HUES48 (cell line): Measurements from ENCODE around the gene OR1J2.

Experiments
- H3K27ac ChIP-seq: one replicate; pipeline ENCODE4 v1.7.0; 2013; ENCODE audit warnings: low read depth, low read length, inconsistent platforms
- H3K27me3 ChIP-seq: 2 replicates; pipeline ENCODE4 v1.6.1; 2013; ENCODE audit warnings: mild to moderate bottlenecking, low read length; ENCODE audit not compliant: control insufficient read depth, insufficient read depth
- H3K36me3 ChIP-seq: 2 replicates; pipeline ENCODE4 v1.6.1; 2013; ENCODE audit warnings: low read length; ENCODE audit not compliant: control insufficient read depth, insufficient read depth
- H3K4me1 ChIP-seq: 2 replicates; pipeline ENCODE4 v1.6.1; 2013; ENCODE audit warnings: mild to moderate bottlenecking, low read length; ENCODE audit not compliant: control insufficient read depth, insufficient read depth
- H3K4me3 ChIP-seq: 2 replicates; pipeline ENCODE4 v1.5.1; 2013; ENCODE audit warnings: mild to moderate bottlenecking, low read depth, low read length
- H3K9ac ChIP-seq: 2 replicates; pipeline ENCODE4 v1.6.1; 2013; ENCODE audit warnings: mild to moderate bottlenecking, low read depth, low read length, moderate library complexity
- H3K9me3 ChIP-seq: 2 replicates; pipeline ENCODE4 v1.6.1; 2013; ENCODE audit warnings: low read length; ENCODE audit not compliant: control insufficient read depth, insufficient read depth

Gene OR1J2, protein sequence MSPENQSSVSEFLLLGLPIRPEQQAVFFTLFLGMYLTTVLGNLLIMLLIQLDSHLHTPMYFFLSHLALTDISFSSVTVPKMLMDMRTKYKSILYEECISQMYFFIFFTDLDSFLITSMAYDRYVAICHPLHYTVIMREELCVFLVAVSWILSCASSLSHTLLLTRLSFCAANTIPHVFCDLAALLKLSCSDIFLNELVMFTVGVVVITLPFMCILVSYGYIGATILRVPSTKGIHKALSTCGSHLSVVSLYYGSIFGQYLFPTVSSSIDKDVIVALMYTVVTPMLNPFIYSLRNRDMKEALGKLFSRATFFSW

DNA sequence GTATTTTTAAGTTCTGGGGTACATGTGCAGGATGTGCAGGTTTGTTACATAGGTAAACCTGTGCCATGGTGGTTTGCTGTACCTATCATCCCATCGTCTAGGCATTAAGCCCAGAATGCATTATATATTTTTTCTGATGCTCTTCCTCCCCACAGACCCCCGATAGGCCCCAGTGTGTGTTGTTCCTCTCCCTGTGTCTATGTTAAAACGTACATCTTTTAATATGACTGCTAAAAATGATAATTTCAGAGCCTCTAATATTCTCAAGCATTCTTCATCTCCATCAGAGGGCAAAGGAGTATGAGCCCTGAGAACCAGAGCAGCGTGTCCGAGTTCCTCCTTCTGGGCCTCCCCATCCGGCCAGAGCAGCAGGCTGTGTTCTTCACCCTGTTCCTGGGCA lies at the start of gene OR1J2:
Gene OR1J2, plus strand, starts transcription at position 301 of the 400 bp plus-strand sequence. Its CDS starts 0 bp downstream, at position 301.
- Histone ChIP-seq H3K36me3 (no peaks in the 10 kb centered on the region), H3K9me3 (peaks cover 65% of the 10 kb centered on the region), H3K9ac (no peak within 1 kb of the TSS), H3K27me3 (no peaks in the 10 kb centered on the region), H3K4me3 (no peak within 1 kb of the TSS), H3K4me1 (no peaks in the 10 kb centered on the region), H3K27ac (no peak within 1 kb of the TSS)

DNA sequence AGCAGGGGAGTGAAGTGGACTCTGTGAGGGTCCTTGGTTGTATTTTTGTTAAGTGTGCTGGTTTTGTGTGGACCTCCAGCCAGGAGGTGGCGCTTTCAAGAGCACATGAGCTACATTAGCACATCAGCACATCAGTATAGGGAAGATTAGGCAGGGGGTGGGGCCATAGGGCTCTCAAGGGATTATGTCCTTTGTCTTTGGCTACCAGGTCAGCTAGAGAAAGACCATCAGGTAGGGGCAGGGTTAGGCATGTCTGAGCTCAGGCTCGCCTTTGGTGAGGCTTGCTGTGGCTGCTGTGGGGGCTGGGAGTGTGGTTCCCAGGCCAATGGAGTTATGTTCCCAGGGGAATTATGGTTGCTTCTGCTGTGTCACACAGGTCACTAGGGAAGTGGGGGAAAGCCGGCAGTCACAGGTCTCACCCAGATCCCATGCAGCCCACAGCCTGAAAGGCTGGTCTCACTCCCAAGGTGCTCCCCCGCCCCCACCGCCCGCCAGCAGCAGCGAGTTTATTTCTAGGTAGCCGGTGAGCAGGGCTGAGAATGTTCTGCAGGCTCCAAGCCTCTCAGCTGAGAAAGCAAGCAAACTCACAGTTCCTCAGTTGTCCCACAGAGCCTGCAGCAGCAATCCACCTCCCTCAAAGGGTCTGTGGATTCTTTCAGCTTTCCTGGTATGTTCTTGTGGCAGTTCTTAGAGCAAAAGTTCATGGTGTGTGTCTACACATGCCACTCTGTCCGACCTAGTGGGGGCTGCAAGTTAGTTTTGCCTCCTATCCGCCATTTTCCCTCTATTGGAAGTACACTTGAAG lies 46.6 kb upstream of the OR1J2 start:
- Histone ChIP-seq H3K36me3 (no peaks in the 10 kb centered on the region), H3K27ac (no peak overlapping the region), H3K4me3 (no peak overlapping the region; the same call in 1 of the 2 replicates)

DNA sequence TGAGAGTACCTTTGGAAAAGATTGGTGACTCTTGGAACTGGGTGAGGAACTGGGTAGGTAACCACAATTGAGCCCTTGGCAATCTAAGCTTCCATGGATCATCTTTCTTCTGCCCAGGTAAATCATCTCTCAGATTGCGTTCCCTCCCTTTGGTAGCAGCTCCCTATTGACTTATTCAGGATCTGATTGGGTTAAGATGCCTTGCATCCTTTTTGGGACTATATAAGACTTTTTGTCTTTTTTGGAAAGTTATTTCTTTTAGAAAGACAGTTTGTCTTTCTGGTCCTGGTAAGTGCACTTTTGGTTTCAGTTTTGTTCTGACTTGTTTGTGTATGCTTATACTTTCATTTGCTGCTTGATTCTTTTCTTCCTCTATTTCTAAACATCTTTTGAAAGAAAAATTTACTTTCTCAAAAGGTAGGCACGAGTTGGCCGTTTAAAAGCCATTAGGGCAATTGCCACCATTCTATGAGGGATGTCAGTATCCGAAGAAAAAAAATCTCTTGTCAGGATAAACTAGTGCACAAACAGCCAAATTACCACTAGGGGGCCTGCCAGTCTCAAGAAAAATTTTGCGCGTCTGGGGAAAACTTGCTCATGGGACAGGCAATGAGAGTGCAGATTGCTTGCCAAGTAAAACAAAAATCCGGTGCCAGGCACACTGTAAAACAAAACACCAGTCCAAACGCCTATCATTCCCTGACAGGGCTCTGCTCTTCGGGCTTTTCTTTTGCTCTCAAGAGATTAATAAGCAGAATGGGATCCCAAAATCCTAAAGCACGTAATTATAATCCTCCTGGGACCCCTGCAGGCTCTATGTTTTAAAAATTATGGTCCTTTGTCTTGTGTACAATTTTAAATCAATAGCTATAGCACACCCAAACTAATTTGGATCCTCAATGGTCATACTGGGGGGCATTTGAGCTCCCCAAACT lies 45.7 kb upstream of the OR1J2 start:
- Histone ChIP-seq H3K27ac (no peak overlapping the region), H3K4me3 (no peak overlapping the region), H3K9me3 (peaks cover 17% of the 10 kb centered on the region), H3K9ac (no peak overlapping the region), H3K27me3 (no peaks in the 10 kb centered on the region), H3K36me3 (no peaks in the 10 kb centered on the region), H3K4me1 (no peaks in the 10 kb centered on the region)

More for the DNA sequence above, 46.6 kb upstream of the OR1J2 start:
- H3K9me3 ChIP-seq: peaks cover 18% of the 10 kb centered on the region
- no peaks in the 10 kb centered on the region for H3K4me1 ChIP-seq
- H3K9ac ChIP-seq: no peak overlapping the region
- H3K27me3 ChIP-seq: no peaks in the 10 kb centered on the region

DNA sequence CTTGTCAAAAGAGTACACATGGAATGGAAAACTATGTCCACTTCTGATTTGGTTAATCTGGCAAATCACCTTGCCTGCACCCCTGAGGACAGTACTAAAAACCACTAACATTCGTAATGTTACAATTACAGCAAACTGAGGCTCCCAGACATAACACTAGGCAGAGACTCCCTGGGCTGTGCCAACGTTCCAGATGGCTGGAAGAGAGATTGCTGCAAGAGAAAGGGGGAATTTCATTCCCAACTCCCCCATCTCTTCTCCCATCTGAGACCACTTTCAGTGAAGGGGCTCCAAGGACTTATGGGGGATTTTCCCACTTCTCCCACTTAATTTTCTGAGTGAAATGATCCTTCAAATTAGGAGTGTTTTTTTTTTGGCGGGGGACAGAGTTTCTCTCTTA lies 44.1 kb upstream of the OR1J2 start:
- H3K27ac ChIP-seq: no peak overlapping the region
- no peak overlapping the region for H3K9ac ChIP-seq
- no peaks in the 10 kb centered on the region for H3K4me1 ChIP-seq
- H3K36me3 ChIP-seq: no peaks in the 10 kb centered on the region
- H3K9me3 ChIP-seq: peaks cover 20% of the 10 kb centered on the region
- H3K4me3 ChIP-seq: no peak overlapping the region
- no peaks in the 10 kb centered on the region for H3K27me3 ChIP-seq

DNA sequence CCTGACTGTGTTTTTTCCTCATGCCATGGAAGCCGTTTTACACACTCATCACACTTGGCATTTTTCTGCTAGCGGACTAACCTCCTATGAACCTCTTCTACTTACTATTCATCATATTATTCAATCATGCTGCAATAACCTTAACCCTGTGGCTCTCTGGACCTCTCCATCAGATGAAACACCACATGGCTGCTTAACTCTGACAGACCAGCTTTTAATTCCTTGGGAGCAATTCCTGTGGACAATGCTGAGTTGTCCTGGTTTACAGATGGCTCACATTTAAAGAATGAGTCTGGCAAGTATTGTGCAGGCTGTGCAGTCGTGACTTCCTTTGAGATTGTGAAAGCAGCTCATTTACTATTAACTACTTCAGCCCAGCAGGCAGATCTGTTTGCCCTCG lies 41.9 kb upstream of the OR1J2 start:
- Histone ChIP-seq H3K9ac (no peak overlapping the region), H3K36me3 (no peaks in the 10 kb centered on the region), H3K27ac (no peak overlapping the region), H3K27me3 (no peaks in the 10 kb centered on the region), H3K9me3 (peaks cover 24% of the 10 kb centered on the region), H3K4me3 (no peak overlapping the region), H3K4me1 (no peaks in the 10 kb centered on the region)

DNA sequence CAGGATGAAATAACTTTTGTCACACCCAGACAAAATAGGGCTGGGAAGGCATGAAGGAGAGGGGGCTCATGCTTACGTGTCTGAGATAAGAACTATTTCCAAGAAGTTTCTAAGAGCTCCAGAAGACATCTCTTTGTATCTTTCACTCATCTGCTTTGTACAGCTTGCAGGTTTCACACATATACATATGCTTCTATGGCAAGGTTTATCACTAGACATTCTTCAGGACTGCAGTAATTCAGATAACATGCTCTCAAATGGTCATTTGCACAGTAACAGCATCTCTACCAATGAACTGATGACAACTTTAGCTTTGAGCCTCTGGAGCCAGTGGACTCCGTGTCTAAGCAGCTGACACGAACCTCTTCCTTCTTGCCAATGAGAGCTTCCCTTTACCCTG lies 36.0 kb upstream of the OR1J2 start:
- no peaks in the 10 kb centered on the region for H3K27me3 ChIP-seq
- no peaks in the 10 kb centered on the region for H3K36me3 ChIP-seq
- H3K9me3 ChIP-seq: peaks cover 47% of the 10 kb centered on the region
- H3K4me1 ChIP-seq: no peaks in the 10 kb centered on the region
- no peak overlapping the region for H3K9ac ChIP-seq
- no peak overlapping the region for H3K4me3 ChIP-seq
- no peak overlapping the region for H3K27ac ChIP-seq

DNA sequence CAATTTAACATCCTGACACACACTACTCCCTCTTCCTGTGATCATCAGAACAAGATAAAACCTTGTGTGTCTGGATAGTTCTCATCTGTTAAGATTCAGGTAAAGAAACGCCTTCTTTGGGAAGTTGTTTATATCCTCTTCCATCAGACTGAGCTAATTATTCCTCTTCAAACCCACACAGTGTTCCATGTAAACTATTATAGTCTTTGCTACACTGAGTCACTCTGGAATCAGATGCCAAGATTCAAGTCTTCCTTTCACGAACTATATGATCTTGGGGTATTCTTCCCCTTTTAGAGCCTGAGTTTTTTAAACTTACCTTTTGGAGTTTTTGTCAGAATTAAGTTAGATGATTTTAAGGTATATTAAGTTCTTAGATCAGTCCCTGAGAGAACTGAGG lies 34.9 kb upstream of the OR1J2 start:
- H3K9ac ChIP-seq: no peak overlapping the region
- H3K27me3 ChIP-seq: no peaks in the 10 kb centered on the region
- H3K36me3 ChIP-seq: no peaks in the 10 kb centered on the region
- H3K27ac ChIP-seq: no peak overlapping the region
- H3K4me3 ChIP-seq: no peak overlapping the region
- peaks cover 50% of the 10 kb centered on the region for H3K9me3 ChIP-seq
- no peaks in the 10 kb centered on the region for H3K4me1 ChIP-seq

DNA sequence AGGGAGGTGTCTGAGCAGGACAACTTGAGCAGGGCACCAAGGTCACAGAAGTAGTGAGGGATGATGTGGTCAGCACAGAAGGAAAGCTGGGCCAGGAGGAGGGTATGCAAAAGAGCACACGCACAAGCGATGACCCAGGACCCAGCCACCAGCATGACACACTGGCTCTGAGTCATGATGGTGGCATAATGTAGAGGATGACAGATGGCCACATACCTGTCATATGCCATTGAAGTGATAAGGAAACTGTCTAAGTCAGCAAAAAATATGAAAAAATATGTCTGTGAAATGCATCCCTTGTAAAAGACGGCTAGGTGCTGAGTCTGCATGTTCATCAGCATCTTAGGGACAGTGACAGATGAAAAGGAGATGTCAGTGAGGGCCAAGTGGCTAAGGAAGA lies 33.3 kb upstream of the OR1J2 start:
- Histone ChIP-seq H3K9ac (no peak overlapping the region), H3K4me1 (no peaks in the 10 kb centered on the region), H3K9me3 (peaks cover 54% of the 10 kb centered on the region), H3K27ac (no peak overlapping the region), H3K36me3 (no peaks in the 10 kb centered on the region), H3K4me3 (no peak overlapping the region), H3K27me3 (no peaks in the 10 kb centered on the region)

DNA sequence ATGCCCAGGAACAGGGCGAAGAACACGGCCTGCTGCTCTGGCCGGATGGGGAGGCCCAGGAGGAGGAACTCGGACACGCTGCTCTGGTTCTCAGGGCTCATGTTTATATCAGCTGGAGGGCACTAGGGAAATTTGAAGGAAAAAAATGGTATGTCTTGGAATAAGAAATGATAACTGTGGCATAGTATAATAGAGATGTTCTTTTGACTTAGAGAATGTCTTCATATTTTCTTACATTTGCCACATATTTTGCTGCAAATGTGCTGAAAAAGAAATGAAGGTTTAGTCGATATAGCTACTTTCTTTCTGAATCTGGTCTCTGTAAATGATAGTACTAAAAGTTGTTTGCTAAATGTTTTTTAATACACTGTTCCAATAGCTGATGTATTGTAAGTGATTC lies 32.8 kb upstream of the OR1J2 start, which contains the start of gene OR1J1:
Gene OR1J1, minus strand, starts transcription at position 101 of the 400 bp plus-strand sequence. Its CDS starts 0 bp downstream, at position 101.
- Histone ChIP-seq H3K36me3 (no peaks in the 10 kb centered on the region), H3K9me3 (peaks cover 58% of the 10 kb centered on the region), H3K27me3 (no peaks in the 10 kb centered on the region)

DNA sequence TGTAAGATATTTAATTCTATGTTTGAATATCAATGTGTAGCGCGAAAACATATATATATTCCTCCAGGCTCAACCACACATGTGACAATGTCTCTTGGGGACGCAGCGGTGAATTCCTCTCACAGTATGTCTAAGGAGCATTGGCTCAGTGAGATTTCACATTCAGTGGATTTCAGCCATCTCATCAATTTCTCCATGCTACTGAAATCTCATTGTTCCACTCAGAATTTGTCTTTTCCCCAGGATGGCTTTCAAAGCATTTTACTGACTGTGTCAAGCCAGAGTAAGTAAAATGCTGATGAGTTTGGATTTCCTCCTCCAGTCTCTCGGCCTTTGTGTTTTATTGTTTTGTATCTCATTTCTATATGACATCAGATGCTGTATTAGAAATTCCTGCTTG lies 31.5 kb upstream of the OR1J2 start:
- Histone ChIP-seq H3K9me3 (peaks cover 55% of the 10 kb centered on the region), H3K9ac (no peak overlapping the region), H3K27ac (no peak overlapping the region), H3K4me3 (no peak overlapping the region), H3K27me3 (no peaks in the 10 kb centered on the region), H3K36me3 (no peaks in the 10 kb centered on the region), H3K4me1 (no peaks in the 10 kb centered on the region)

More for the DNA sequence above, 32.8 kb upstream of the OR1J2 start, which contains the start of gene OR1J1:
- Histone ChIP-seq H3K27ac (no peak within 1 kb of the TSS), H3K9ac (no peak within 1 kb of the TSS), H3K4me1 (no peaks in the 10 kb centered on the region), H3K4me3 (no peak within 1 kb of the TSS)
